Rectal smooth muscle tissue (tissue), 1 donor: Measurements from ENCODE around the gene OLAH.

Source experiments
- H3K27ac ChIP-seq: one replicate; pipeline ENCODE4 v1.7.0; 2013; ENCODE audit warnings: low read depth, low read length, inconsistent platforms
- H3K27me3 ChIP-seq: one replicate; pipeline ENCODE4 v1.7.0; 2013; ENCODE audit warnings: low read length; ENCODE audit not compliant: control insufficient read depth, insufficient read depth
- H3K36me3 ChIP-seq: one replicate; pipeline ENCODE4 v1.7.0; 2013; ENCODE audit warnings: low read length; ENCODE audit not compliant: control insufficient read depth, insufficient read depth
- H3K4me1 ChIP-seq: one replicate; pipeline ENCODE4 v1.7.0; 2013; ENCODE audit warnings: low read length; ENCODE audit not compliant: control insufficient read depth, insufficient read depth
- H3K4me3 ChIP-seq: one replicate; pipeline ENCODE4 v1.7.0; 2013; ENCODE audit warnings: low read length
- H3K9ac ChIP-seq: one replicate; pipeline ENCODE4 v1.7.0; 2013; ENCODE audit warnings: low read length

The OLAH gene

DNA sequence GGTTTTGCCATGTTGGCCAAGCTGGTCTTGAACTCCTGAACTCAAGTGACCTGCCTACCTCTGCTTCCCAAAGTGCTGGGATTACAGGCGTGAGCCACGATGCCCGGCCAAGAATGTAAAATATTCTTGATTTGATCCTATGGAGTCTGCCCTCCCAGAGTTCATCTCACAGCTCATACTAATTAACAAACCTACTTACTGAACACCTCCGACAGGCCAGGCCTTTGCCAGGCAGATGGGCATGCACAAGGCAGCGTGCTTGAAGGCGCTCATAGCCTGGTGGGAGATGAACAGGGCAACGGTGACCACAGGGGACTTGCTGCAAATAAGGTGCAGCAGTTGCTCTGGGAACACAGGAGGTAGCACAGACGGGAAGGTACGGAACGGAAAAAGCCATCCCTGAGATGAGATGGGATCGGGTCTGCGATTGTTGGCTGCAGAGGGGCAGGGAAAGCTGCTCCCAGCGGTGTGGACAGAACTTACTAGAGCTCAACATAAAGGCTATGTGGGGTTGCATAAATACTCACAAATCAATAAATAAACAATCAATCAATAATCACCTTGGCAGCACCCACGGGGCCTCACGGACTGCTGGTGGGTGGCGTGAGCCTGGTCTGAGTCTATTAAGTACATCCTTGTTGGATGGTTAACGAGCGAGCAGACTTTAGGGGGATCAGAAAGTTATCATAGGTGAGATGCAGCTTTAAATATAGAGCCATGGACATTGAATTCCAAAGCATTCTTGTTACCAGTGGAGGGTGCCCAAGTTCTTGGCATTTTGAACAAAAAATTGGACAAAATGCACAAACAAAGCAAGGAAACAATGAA lies 40.1 kb downstream of the OLAH start:
- Histone ChIP-seq H3K9ac (no peak overlapping the region), H3K27me3 (no peaks in the 10 kb centered on the region), H3K27ac (peak overlapping the region; percentile 12), H3K36me3 (no peaks in the 10 kb centered on the region), H3K4me1 (no peaks in the 10 kb centered on the region), H3K4me3 (peak overlapping the region; percentile 59)

DNA sequence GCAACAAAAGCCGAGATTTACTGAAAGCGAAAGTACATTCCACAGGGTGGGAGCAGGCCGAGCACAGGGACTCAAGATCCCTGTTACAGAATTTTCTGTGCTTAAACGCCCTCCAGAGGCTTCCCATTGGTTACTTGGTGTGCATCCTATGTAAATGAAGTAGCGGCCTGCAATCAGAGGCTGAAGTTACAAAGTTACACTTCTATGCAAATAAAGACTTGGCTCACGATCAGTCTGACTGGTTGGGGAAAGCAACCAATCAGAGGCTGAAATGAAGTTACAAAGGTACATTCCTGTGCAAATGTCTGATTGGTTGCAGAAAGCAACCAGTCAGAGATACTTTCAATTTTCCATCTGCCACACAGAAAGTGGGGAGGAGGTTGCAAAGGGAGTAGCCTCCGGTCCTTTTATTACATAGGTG lies 40.8 kb downstream of the OLAH start:
- no peaks in the 10 kb centered on the region for H3K4me1 ChIP-seq
- H3K27ac ChIP-seq = peak overlapping the region; percentile 12
- peak overlapping the region; percentile 59 for H3K4me3 ChIP-seq
- H3K27me3 ChIP-seq = no peaks in the 10 kb centered on the region
- H3K36me3 ChIP-seq = no peaks in the 10 kb centered on the region
- no peak overlapping the region for H3K9ac ChIP-seq

DNA sequence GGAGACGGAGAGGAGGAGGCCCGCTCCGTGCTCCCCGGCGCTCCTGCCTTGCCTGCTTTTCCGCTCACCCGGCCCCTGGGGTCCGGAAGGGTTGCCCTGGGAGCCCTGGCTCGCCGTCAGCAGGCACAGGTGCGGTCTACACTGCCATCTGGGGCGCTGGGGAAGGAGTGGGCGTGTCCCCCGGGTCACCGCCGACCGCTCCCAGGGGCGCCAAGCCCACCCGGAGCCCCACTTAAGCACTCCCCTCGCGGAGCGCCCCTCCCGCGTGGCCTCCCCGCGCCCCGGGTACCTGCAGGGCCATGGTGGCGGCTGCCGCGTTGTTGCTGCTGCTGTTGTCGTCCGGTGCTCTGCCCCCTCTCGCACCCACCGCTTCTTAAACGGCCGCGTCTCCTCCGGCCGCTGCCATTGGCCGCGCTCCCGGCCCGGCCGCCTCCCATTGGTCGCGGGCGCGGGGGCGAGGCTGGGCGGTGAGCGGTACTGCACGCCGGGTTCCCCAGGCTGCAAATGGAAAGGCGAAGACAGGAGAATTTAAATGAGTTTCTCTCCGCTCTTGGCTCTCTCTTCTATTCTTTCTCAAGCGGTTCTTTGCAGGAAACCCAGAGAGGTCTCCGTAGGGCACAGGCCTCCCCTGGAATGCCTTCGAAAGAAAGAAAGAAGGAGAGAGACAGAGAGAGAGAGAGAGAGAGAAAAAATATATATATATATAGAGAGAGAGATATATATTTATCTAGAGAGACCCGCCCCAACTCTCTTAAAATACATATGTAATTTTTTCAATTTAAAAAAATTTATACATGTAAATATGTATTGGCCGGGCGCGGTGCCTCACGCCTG lies 44.9 kb downstream of the OLAH start, which contains the start of gene ACBD7:
Gene ACBD7 (minus strand): TSS at position 349 of the 834 bp plus-strand sequence. CDS start 48 bp downstream, at position 301.
- H3K4me3 ChIP-seq = peak within 1 kb of the TSS; percentile 73
- no peak within 1 kb of the TSS for H3K27ac ChIP-seq
- H3K27me3 ChIP-seq = no peaks in the 10 kb centered on the region
- H3K36me3 ChIP-seq = no peaks in the 10 kb centered on the region
- no peak within 1 kb of the TSS for H3K9ac ChIP-seq
- H3K4me1 ChIP-seq = no peaks in the 10 kb centered on the region

DNA sequence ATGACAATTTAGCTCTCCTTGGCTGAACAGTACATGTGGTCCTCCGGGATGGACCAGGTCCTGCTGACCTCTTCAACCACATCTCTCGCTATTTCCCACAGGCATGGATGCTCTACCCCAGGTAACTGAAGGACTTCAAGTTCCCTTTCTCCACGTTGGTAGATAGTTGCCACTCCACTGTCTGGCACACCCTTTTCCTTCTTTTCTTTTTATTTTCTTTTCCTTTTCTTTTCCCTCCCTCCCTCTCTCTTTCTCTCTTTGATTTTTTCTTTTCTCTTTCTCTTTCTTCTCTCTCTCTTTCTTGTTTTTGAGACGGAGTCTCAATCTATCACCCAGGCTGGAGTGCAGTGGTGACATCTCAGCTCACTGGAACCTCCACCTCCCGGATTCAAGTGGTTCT lies 47.7 kb downstream of the OLAH start:
- Histone ChIP-seq H3K4me1 (peaks cover 3% of the 10 kb centered on the region), H3K4me3 (no peak overlapping the region), H3K36me3 (no peaks in the 10 kb centered on the region), H3K27me3 (no peaks in the 10 kb centered on the region), H3K27ac (no peak overlapping the region), H3K9ac (no peak overlapping the region)

DNA sequence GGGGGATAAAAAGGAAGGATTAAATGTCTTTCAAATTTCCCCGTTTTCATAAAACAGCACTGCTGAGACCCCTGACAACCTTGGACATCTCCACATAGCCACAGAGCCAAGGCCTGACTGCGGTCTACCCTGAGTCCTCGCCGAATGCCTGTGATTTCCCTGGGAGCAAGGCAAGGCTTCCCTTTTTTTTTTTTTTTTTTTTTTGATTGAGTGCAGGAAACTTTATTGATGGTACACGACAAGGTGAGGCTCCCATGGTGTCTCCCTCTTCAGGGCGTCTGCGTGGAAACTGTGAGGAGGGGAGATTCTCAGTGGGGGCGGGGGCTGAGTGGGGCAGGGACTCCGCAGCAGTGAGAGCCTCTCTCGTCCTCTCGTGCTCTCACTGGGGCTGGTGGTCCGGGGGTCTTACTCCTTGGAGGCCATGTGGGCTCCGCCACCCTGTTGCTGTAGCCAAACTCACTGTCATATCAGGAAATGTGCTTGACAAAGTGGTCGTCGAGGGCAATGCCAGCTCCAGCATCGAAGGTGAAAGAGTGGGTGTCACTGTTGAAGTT lies 49.2 kb downstream of the OLAH start:
- Histone ChIP-seq H3K27me3 (no peaks in the 10 kb centered on the region), H3K27ac (no peak overlapping the region), H3K9ac (no peak overlapping the region), H3K36me3 (no peaks in the 10 kb centered on the region), H3K4me1 (peaks cover 4% of the 10 kb centered on the region), H3K4me3 (no peak overlapping the region)

DNA sequence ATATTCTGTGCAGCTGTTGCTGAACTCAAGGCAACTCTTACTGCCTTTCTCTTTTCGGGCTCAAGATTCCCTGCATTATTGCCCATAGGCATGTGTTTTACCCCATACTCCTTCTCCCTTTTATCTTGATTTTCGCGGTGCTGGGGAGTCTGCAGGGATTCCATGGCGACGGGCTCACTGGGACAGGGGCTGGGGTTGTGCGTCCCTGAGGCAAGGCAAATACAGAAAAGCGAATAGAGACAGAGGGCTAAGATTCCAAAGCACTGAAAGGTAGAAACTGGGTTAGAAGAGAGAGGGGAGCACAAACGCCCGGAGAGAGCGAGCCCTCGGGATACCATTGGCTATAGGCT lies 52.9 kb downstream of the OLAH start:
- Histone ChIP-seq H3K27me3 (no peaks in the 10 kb centered on the region), H3K36me3 (no peaks in the 10 kb centered on the region), H3K27ac (no peak overlapping the region), H3K4me3 (peak overlapping the region; percentile 89), H3K9ac (no peak overlapping the region), H3K4me1 (peaks cover 4% of the 10 kb centered on the region)

DNA sequence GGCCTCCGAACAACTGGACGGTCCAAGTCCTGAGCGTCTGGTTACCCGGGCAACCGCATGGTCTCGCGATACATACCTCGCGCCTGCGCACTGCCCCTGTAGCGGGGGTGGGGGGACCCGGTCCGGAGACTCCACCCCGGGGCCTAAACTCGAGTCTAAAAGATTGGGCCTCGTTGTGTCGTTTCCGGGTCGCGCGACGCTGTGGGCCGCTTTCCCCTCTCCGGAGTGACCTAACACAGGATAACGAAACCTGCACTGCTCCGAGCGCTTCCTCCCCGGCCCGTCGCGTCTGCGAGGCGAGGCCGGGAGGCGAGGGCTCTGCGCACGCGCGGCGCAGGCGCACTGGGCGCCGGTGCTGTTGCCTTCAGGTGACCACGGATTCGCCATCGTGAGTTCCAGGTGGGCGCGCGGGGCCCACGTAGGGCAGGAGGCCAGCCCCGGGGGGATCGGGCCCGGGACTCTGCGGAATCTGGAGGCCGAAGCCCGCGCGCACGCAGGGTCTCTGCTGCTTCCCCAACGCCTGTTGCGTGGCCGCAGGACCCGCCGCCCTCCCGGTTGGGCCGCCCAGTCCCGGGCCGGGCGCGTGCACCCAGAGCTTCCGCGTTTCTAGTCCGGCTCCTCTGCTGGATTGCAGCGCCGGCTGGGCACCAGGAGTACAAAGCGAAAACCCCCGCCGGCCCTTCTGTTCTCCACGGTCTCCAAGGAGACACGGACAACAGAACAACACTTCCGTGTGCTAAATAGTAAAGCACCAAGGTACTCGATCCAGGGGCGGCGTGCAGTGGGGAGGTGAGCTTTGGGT lies 53.5 kb downstream of the OLAH start, which contains the start of gene RPP38:
Gene RPP38 (plus strand): TSS at position 345 of the 802 bp plus-strand sequence. CDS start 5,960 bp downstream, outside the sequence.
- Histone ChIP-seq H3K4me1 (peaks cover 4% of the 10 kb centered on the region), H3K9ac (peak within 1 kb of the TSS; percentile 78), H3K36me3 (no peaks in the 10 kb centered on the region), H3K27me3 (no peaks in the 10 kb centered on the region), H3K4me3 (peak within 1 kb of the TSS; percentile 89), H3K27ac (peak within 1 kb of the TSS; percentile 97)

DNA sequence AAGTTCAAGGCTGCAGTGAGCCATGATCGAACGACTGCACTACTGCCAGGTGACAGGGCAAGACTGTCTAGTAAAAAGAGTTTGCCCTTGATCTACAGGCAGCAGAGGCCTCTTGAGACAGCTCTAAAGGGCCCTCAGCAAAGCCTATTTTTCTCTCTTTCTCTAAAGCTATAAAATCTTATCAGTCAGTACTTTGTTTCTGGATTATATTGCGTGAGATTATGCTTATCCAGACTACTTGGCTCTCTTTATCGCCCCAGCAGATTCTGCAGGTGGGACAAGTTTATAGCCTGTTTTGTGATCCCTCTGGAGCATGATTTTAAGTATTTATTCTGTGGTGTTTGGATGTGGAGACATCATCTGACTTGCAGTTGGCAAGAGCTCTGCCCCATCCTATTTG lies 56.1 kb downstream of the OLAH start:
- Histone ChIP-seq H3K27ac (no peak overlapping the region), H3K4me1 (peaks cover 4% of the 10 kb centered on the region), H3K27me3 (no peaks in the 10 kb centered on the region), H3K36me3 (peaks cover 8% of the 10 kb centered on the region), H3K9ac (no peak overlapping the region), H3K4me3 (no peak overlapping the region)

DNA sequence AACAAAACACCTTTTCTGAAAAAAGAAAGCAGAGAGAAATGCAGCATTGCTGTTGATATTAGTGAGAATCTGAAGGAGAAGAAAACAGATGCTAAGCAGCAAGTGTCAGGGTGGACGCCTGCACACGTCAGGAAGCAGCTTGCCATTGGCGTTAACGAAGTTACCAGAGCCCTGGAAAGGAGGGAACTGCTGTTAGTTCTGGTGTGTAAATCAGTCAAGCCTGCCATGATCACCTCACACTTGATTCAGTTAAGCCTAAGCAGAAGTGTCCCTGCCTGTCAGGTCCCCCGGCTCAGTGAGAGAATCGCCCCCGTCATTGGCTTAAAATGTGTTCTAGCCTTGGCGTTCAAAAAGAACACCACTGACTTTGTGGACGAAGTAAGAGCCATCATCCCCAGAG lies 59.8 kb downstream of the OLAH start:
- Histone ChIP-seq H3K36me3 (peaks cover 11% of the 10 kb centered on the region), H3K9ac (no peak overlapping the region), H3K4me3 (no peak overlapping the region), H3K4me1 (no peaks in the 10 kb centered on the region), H3K27me3 (no peaks in the 10 kb centered on the region), H3K27ac (no peak overlapping the region)

DNA sequence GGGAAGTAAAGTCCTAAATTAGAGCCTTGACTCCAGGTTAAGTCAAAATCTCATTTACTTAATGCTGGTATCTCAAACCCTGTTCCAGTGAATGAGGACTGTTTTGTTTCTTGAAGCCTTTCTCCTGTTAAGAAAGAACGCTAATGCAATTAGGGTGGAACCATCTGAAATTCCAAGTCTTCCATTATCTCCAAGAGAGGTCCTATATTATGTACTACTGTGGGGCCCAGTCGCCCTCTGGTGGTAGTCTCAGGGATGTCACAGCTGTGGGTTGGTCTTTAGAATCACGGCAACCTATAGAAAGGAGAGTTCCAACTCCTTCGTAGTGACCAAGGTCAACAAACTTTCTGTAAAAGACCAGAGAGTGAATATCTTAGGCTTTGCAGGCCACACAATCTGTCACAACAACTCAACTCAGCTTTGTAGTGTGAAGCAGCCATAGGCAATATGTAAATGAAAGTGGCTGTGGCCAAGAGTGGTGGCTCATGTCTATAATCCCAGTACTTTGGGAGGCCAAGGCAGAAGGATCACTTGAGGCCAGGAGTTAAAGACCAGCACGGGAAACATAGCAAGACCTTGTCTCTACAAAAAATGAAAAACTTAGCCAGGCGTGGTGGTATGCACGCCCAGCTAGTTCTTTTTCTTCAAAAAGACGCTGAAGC lies 62.7 kb downstream of the OLAH start:
- Histone ChIP-seq H3K9ac (no peak overlapping the region), H3K36me3 (peaks cover 14% of the 10 kb centered on the region), H3K27me3 (no peaks in the 10 kb centered on the region), H3K27ac (no peak overlapping the region), H3K4me1 (no peaks in the 10 kb centered on the region), H3K4me3 (no peak overlapping the region)

DNA sequence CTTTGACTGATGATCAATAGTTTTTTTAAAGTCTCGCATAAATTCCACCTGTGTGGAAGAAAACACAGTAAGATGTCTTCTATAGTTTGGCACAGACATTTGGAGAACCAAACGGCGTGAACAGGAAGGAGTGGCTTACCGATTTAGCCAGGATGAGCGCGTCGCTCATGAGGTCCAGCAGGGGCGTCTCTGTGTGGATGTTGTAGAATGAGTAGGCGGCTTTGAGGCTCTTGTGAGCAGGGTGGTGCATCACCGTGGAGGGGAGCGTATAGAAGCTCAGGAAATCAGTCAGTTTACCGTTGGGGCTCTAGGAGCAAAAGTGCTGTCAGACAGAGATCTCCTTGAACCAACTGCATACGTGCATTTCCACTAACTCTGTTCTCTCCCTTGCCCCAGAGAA lies 68.9 kb downstream of the OLAH start:
- Histone ChIP-seq H3K36me3 (peaks cover 4% of the 10 kb centered on the region), H3K27me3 (no peaks in the 10 kb centered on the region), H3K4me3 (no peak overlapping the region), H3K27ac (no peak overlapping the region), H3K4me1 (no peaks in the 10 kb centered on the region), H3K9ac (no peak overlapping the region)
